Endothelial cell of umbilical vein (primary cell): ENCODE data around the gene MYO5B. TPM values are rescaled to one million over a fixed set of nuclear protein-coding genes. Genes with fewer than 3 reads are reported as not detected.

Experiments used
- BruUV-seq: library from RNA; stranded (reverse); fragments of 400-500 nt; replicated peaks from 2 replicates; lab custom pipeline; 2021; lab: Mats Ljungman, UMichigan
- CTCF ChIA-PET: fragments of 300-600, 350-600 bp; sonication (Branson Sonifier 250); formaldehyde crosslinking; loops from one replicate; lab custom pipeline; 2021; ENCODE audit warnings: antibody characterized with exemption, inconsistent platforms; lab: Charles Lee
- POLR2A ChIA-PET: fragments of 300-600, 350-600 bp; sonication (Branson Sonifier 250); formaldehyde crosslinking; loops from one replicate; lab custom pipeline; 2021; ENCODE audit warnings: antibody characterized with exemption, inconsistent platforms; lab: Charles Lee
- DNase-seq: peaks from one replicate; pipeline ENCODE4 v3.0.0-alpha.2; 2011; ENCODE audit warnings: low read depth, low spot score
- FAIRE-seq: peaks from 2 replicates; lab custom pipeline; 2011; peaks lifted over from hg19 to GRCh38; lab: Jason Lieb, UNC
- H2AFZ ChIP-seq: 2 replicates; pipeline ENCODE4 v1.6.0; 2012; ENCODE audit warnings: low read depth, low read length, control low read depth, inconsistent platforms
- H3K27ac ChIP-seq: 2 replicates; pipeline ENCODE4 v1.5.1; 2011; ENCODE audit warnings: low read depth, mild to moderate bottlenecking, control low read depth, low read length, moderate library complexity; ENCODE audit not compliant: insufficient read depth
- H3K27me3 ChIP-seq, 2 experiments: 2 replicates each; pipeline versions ENCODE4 v1.6.0 to v1.6.1; 2011; ENCODE audit warnings: low read length in 2 of 2, mixed read lengths in 1 of 2; ENCODE audit not compliant: control insufficient read depth in 2 of 2, insufficient read depth in 2 of 2
- H3K36me3 ChIP-seq, 2 experiments: 2 replicates in 1 of 2; 3 replicates in 1 of 2; pipeline ENCODE4 v1.5.1; 2011; ENCODE audit warnings: low read length in 2 of 2, mild to moderate bottlenecking in 1 of 2, moderate library complexity in 1 of 2; ENCODE audit not compliant: control insufficient read depth in 2 of 2, insufficient read depth in 2 of 2; ENCODE audit errors: extremely low read depth in 1 of 2
- H3K4me1 ChIP-seq: 3 replicates; pipeline ENCODE4 v1.5.1; 2011; ENCODE audit warnings: mild to moderate bottlenecking, low read length; ENCODE audit not compliant: control insufficient read depth, insufficient read depth; ENCODE audit errors: extremely low read depth
- H3K4me2 ChIP-seq: 2 replicates; pipeline ENCODE4 v1.6.1; 2011; ENCODE audit warnings: low read length, control low read depth, mixed read lengths; ENCODE audit not compliant: insufficient read depth
- H3K4me3 ChIP-seq, 3 experiments: fragments of 200-600 bp in 1 of 3; sonication (generic), shearing (Covaris generic) in 1 of 3; replicated peaks in 1 of 3; 2 replicates each; pipeline ENCODE4 v1.5.1; 2011 to 2016; ENCODE audit warnings: control low read depth in 3 of 3, low read length in 3 of 3, mild to moderate bottlenecking in 2 of 3, inconsistent platforms in 1 of 3, low read depth in 1 of 3, moderate library complexity in 1 of 3; ENCODE audit not compliant: insufficient read depth in 1 of 3
- H3K79me2 ChIP-seq: 2 replicates; pipeline ENCODE4 v1.6.0; 2012; ENCODE audit warnings: low read length, inconsistent platforms; ENCODE audit not compliant: control insufficient read depth, insufficient read depth
- H3K9ac ChIP-seq: replicated peaks from 2 replicates; pipeline ENCODE3; 2011; ENCODE audit warnings: low read length, control low read depth; ENCODE audit not compliant: insufficient read depth; ENCODE audit errors: extremely low read depth
- H3K9me1 ChIP-seq: replicated peaks from 3 replicates; pipeline ENCODE4 v1.6.0; 2011; ENCODE audit warnings: mild to moderate bottlenecking, low read length; ENCODE audit not compliant: control insufficient read depth, insufficient read depth; ENCODE audit errors: extremely low read depth
- H3K9me3 ChIP-seq: replicated peaks from 2 replicates; pipeline ENCODE4 v1.5.1; 2012; ENCODE audit warnings: low read length, inconsistent platforms; ENCODE audit not compliant: control insufficient read depth, insufficient read depth
- H4K20me1 ChIP-seq: replicated peaks from 2 replicates; pipeline ENCODE3; 2011; ENCODE audit warnings: mild to moderate bottlenecking, low read length; ENCODE audit not compliant: control insufficient read depth, insufficient read depth; ENCODE audit errors: extremely low read depth
- EZH2 ChIP-seq: IDR thresholded peaks from 2 replicates; pipeline ENCODE4 v1.6.1; 2012; ENCODE audit warnings: borderline replicate concordance, low read depth, mild to moderate bottlenecking, moderate library complexity, low read length, inconsistent platforms; ENCODE audit not compliant: severe bottlenecking
- FOS ChIP-seq: IDR thresholded peaks from 2 replicates; pipeline ENCODE4 v1.6.1; 2011; ENCODE audit warnings: mild to moderate bottlenecking, low read length, moderate library complexity, borderline replicate concordance; ENCODE audit not compliant: insufficient read depth
- GATA2 ChIP-seq: IDR thresholded peaks from 2 replicates; pipeline ENCODE4 v1.7.0; 2011; ENCODE audit warnings: low read depth, mild to moderate bottlenecking, moderate library complexity, mixed read lengths, low read length; ENCODE audit not compliant: insufficient read length, insufficient read depth
- POLR2AphosphoS5 ChIP-seq: IDR thresholded peaks from 2 replicates; pipeline ENCODE4 v1.6.1; 2012; ENCODE audit warnings: low read depth, mild to moderate bottlenecking, control low read depth, low read length, moderate library complexity; ENCODE audit not compliant: insufficient read depth
- dilution Hi-C: fragments of 300-500 bp; cut with MboI; formaldehyde crosslinking; loops from one replicate; pipeline ENCODE4 v1.15.0; 2019; ENCODE audit warnings: low sequenced_read_pairs; ENCODE audit not compliant: extremely low pct_ligation_motif_present
- intact Hi-C: fragments of 100-400 bp; cut with micrococcal nuclease; formaldehyde crosslinking; loops from one replicate; pipeline ENCODE4 v1.10.0; 2022
- polyA plus RNA-seq, 4 experiments: library from polyadenylated mRNA; depleted of rRNA in 3 of 4; stranded (reverse) in 3 of 4; unstranded in 1 of 4; fragments of >200 nt; gene quantifications; 2 replicates each; pipeline versions ENCODE4 v1.2.1 to v1.2.3, GENCODE V29; 2011 to 2012; ENCODE audit warnings: missing spikeins in 1 of 4
- total RNA-seq: library from RNA; stranded (reverse); gene quantifications from 2 replicates; pipeline ENCODE4 v1.2.3, GENCODE V29; 2021
- TF ChIP-seq, protein P1 (sequence below): IDR thresholded peaks from 2 replicates; pipeline ENCODE4 v1.6.1; 2011; ENCODE audit not compliant: insufficient read depth, insufficient read length

Gene MYO5B
- total and polyA plus RNA-seq, 2 donors (not counting 3 experiments of a cell fraction or from before 2014, with no cell fraction given): 0.54 to 1.1 TPM

DNA sequence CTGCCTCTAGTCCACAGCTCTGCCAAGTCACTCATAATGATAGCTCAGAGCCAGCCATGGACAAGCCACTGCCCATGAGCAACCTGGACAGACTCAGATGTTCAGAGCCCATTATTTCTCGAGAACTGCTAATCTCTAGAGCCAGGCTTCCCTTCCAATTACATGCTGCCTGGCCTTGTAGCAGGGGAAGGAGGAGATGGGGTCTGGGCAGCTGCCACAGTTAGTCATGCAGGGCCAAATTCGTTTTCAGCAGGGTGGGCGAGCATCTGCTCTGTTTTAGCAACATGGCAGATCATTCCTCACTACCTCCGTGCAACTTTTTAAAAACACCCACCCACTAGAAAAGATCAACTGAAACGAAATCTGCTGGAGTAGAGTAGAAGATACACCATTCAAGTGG lies 141.8 kb downstream of the MYO5B start:
- no peak for DNase-seq
- Histone ChIP-seq H3K9me3 (no peaks in the 10 kb centered on the region), H3K9me1 (no peaks in the 10 kb centered on the region), H3K27ac (no peak overlapping the region), H2AFZ (no peak overlapping the region), H3K36me3 (no peaks in the 10 kb centered on the region), H3K27me3 (no peaks in the 10 kb centered on the region), H3K4me2 (no peak overlapping the region), H3K4me1 (no peaks in the 10 kb centered on the region), H3K79me2 (no peaks in the 10 kb centered on the region), H3K4me3 (no peak overlapping the region), H4K20me1 (no peaks in the 10 kb centered on the region), H3K9ac (no peak overlapping the region)
- FAIRE-seq: no peak
- intact Hi-C loops: no loop called here
- CTCF ChIA-PET: no interaction called here
- POLR2A ChIA-PET: no interaction called here
- BruUV-seq: no TSS peak
- TF ChIP-seq EZH2 (no peak), POLR2AphosphoS5 (no peak)
- TF ChIP-seq, protein P1, sequence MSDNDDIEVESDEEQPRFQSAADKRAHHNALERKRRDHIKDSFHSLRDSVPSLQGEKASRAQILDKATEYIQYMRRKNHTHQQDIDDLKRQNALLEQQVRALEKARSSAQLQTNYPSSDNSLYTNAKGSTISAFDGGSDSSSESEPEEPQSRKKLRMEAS: no peak
- dilution Hi-C loops: no loop called here

DNA sequence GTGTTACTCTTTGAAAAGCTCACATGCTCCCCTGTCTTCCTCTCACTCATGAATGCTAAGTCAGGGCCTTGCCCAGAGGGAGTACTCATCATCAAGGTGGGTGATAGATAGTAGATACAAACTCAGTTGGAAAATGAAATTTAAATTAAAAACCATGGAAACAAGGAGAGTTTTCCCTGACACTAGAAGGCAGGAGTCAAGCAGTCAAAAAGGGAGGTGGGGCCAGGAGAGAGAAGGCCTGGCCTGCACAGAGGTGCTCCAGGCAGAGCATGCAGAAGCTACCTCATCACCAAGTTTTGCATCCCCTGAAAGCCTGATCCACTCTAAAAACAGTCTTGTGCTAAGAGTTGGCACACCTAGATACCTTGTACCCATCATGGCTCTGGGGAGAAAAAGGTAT lies 143.7 kb downstream of the MYO5B start:
- H3K9me1 ChIP-seq: no peaks in the 10 kb centered on the region
- FAIRE-seq (no peak), DNase-seq (no peak)
- no peak overlapping the region for H2AFZ ChIP-seq
- no peak overlapping the region for H3K4me2 ChIP-seq
- H3K79me2 ChIP-seq: no peaks in the 10 kb centered on the region
- TF ChIP-seq FOS (no peak), GATA2 (no peak)
- CTCF ChIA-PET: no interaction called here
- H4K20me1 ChIP-seq: no peaks in the 10 kb centered on the region
- no peak overlapping the region for H3K27ac ChIP-seq
- H3K9ac ChIP-seq: no peak overlapping the region
- no peaks in the 10 kb centered on the region for H3K4me1 ChIP-seq
- dilution Hi-C loops (no loop called here), intact Hi-C loops (no loop called here)
- H3K36me3 ChIP-seq: no peaks in the 10 kb centered on the region
- no peak overlapping the region for H3K4me3 ChIP-seq
- H3K9me3 ChIP-seq: no peaks in the 10 kb centered on the region
- peaks cover 0 to 2% of the 10 kb centered on the region in 2 experiments for H3K27me3 ChIP-seq
- POLR2A ChIA-PET: no interaction called here
- no TSS peak for BruUV-seq
